ENCODE data around the gene SNX2. TPM values are rescaled to one million over a fixed set of nuclear protein-coding genes. Genes with fewer than 3 reads are reported as not detected.

SNX2 gene
- polyA plus RNA-seq, 1 experiment = 63.9 TPM

DNA sequence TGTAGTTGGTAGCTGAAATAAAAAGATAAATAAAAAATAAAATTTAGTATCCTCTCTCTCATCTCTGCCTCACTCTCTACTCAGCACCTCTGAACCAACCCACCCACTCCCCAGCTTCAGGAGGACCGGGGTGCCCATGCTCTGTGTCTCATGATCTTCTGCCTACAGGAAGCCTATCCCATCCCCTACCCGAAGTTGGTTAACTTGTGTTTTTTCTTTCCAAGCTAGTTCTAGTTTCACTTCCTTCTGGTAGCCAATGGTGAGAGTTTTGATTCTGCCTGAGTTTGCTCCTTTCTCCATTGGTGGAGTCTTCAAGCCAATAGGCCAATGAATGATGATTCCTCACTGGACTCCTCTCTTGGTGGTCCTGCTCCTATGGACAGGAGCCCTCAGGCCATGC, 102.6 kb downstream of the SNX2 start:
- TF ChIP-seq, protein P1, sequence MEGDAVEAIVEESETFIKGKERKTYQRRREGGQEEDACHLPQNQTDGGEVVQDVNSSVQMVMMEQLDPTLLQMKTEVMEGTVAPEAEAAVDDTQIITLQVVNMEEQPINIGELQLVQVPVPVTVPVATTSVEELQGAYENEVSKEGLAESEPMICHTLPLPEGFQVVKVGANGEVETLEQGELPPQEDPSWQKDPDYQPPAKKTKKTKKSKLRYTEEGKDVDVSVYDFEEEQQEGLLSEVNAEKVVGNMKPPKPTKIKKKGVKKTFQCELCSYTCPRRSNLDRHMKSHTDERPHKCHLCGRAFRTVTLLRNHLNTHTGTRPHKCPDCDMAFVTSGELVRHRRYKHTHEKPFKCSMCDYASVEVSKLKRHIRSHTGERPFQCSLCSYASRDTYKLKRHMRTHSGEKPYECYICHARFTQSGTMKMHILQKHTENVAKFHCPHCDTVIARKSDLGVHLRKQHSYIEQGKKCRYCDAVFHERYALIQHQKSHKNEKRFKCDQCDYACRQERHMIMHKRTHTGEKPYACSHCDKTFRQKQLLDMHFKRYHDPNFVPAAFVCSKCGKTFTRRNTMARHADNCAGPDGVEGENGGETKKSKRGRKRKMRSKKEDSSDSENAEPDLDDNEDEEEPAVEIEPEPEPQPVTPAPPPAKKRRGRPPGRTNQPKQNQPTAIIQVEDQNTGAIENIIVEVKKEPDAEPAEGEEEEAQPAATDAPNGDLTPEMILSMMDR (IDR thresholded peaks at IDR 0.05; ENCODE audit: low read depth, low read length) = no peak
- H3K27me3 ChIP-seq (ENCODE audit: control insufficient read depth, insufficient read depth, low read length) = no peaks in the 10 kb centered on the region
- POLR2A ChIA-PET = no interaction called here
- no peaks in the 10 kb centered on the region for H3K9me3 ChIP-seq (ENCODE audit: control insufficient read depth, insufficient read depth, low read length)
- CTCF ChIA-PET = no interaction called here
- DNase-seq (ENCODE audit: low read depth, low spot score) = no peak
- H3K4me3 ChIP-seq (ENCODE audit: low read depth, low read length) = no peak overlapping the region
- no peak overlapping the region for H3K27ac ChIP-seq (ENCODE audit: low read depth, low read length)

DNA sequence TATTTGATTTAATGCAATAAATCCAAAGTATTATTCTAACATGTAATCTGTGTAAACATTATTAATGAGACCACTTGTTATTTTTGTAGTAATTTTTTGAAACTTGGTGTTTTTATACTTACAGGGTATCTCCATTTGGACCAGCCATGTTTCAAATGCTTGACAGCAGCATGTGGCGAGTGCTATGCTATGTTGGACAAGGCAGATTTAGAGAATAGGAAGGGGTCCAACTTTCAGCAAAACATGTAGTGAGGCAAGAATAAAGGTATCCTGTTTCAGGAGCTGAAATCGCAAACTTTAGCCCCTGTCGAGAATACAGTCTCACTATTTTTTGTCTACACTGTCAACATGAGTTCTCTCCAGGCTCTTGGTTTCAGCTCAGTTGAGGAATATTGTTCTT, 104.2 kb downstream of the SNX2 start:
- ChIA-PET POLR2A (no interaction called here), CTCF (interaction anchor here (2.4 kb wide), 1 partner anchor 18 kb away, joined by 5 read pairs; no protein-coding TSS in a partner anchor)
- no peaks in the 10 kb centered on the region for H3K27me3 ChIP-seq (ENCODE audit: control insufficient read depth, insufficient read depth, low read length)
- no peak overlapping the region for H3K27ac ChIP-seq (ENCODE audit: low read depth, low read length)
- H3K4me3 ChIP-seq (ENCODE audit: low read depth, low read length) = no peak overlapping the region
- TF ChIP-seq, protein P1 (IDR thresholded peaks at IDR 0.05; ENCODE audit: low read depth, low read length) = no peak
- H3K9me3 ChIP-seq (ENCODE audit: control insufficient read depth, insufficient read depth, low read length) = no peaks in the 10 kb centered on the region
- DNase-seq (ENCODE audit: low read depth, low spot score) = no peak

Other genes starting within 250 kb of the SNX2 start
- 11.8 and 14.8 TPM in 2 replicates for gene SNX24, start 70.5 kb downstream of the SNX2 start, polyA plus RNA-seq (2011; rRNA removed)